GM18861 (cell line): Measurements from ENCODE around the gene PTPRG.

Source experiments
- ATAC-seq: cut with Tn5 transposase; IDR thresholded peaks from one replicate; pipeline ENCODE4 v1.9.1; 2021; ENCODE audit not compliant: unreplicated experiment

Gene PTPRG

DNA sequence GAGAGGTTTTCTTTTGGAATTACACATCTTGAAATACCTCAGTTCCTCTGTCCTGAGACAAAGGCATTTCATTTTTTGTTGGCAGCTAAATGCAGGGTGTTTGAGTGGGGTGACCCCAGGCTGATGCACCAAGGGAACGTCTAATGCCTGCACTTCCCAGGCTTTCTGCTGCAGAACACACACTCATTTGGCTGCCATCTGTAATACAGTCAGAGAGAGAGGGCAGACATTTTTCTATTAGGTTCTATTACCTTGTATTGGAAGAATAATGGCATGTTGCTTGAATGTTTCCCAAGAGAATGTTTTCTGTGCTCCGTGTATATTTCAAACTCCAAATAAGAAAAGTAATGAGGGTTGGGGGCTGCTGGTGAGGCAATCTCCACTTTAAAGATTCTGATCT is 87.1 kb downstream of the PTPRG start:
- ATAC-seq = no peak

DNA sequence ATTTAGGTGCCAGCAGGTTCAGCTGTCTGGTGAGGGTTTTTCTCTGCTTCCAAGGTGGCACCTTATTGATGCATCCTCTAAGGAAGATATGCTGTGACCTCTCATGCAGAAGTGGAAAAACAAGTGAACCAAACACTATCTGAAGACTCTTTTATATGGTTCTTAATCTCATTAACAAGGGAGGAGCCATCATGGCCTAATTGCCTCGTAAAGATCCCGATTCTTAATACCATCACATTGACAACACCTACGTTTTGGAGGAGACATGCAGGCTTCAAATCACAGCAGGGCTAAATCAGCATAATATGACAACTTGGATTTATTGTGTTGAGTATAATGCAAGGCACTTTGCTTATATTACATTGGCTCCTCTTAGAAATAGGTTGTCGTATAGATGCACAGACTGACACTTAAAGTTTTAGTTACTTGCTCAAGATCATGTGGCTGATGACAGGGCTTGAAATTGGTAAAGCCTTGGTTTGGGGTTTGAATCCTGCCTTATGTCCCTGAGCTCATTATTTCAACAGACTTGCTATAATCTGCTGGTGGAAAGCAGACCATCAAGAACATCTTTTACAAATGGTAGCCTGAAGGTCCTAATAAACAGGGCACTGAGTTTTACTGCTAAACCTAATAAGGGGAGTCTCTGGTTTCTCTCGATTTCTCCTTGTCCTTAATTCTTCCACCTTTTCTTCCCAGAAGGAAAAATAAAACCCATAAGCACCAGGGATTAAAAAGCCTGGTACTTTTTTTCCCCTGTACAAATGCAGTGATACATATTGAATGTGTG is 88.2 kb downstream of the PTPRG start:
- no peak for ATAC-seq

DNA sequence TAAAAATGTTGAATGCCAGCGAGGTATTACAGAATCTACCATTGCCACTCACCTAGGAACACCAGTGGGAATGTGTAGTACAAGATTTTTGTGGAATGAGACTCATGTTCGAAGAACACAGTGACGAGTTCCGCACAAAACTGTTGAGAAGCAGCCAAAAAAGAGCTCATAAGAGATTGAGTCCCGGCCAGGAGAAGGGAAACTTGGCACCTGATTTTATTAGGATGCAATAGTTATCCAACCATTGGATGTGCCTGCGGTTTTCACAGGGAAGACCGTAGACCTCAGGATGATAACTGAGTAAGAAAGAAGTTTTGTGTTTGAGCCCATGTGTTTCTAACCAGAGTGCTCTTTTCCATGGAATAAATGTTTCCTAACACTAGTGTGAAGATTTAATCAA is 88.9 kb downstream of the PTPRG start:
- ATAC-seq = no peak

DNA sequence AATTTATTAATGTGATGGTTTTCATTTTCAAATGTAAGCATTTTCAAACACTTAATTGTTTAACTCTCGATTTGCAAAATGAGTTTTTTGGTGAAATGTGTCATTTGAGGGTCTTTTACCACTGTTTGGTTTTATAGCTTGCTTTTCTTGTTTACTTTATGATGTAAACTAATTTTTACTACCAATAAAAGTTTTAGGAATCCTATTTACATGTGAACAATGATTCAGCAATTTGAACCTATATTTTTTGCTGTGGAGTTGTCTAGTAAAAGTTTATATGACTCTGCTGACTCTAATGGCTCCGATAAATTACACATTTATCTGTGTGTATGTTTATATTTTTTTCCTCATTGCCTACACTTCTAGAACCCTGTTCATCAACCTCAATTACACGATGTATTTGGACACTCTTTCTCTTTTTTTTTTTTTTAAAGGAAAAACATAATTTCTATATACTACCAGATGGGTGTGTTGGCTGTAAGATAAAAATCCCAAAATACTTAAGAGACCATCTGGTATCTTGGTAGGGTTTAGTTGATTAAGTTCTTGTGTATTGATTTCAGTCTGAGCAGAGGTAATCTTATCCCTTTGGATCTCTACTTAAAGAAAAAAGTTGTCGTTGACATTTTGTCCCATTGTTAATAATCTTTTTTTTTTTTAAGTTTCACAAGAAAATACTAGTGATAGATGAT is 89.5 kb downstream of the PTPRG start:
- no peak for ATAC-seq

DNA sequence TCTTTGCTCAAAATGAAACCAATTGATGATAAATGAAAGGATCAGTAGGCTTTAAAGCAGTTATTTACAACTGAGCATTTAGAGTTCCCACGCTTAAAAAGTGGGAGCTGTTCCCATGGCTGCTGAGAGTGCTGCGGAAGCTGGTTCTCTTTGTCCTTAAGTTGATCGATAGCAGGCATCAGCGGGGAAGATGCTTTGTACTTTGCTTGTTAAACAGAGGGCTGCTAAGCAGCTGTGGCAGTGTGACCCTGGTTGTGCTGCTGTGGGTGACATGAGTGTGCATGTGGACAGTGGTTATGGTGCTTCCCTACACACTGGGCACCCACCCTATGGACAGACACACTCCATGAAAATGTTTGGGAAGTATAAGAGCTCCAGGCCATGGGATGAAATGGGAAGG is 96.3 kb downstream of the PTPRG start:
- no peak for ATAC-seq

DNA sequence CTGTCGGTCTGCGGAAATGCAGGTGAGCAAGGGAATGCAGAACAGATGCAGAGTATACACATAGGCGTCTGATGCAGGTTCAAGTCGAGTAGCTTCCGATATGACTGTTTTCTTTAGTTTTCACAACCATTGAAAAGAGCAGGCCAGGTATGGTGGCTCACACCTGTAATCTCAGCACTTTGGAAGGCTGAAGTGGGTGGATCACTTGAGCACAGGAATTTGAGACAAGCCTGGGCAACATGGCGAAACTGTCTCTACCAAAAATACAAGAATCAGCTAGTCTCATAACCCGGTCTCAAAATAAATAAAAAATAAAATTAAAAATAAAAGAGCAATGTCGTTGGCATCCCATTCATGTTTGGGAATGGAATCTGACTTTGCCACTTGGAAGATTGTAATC is 101.5 kb downstream of the PTPRG start:
- no peak for ATAC-seq

DNA sequence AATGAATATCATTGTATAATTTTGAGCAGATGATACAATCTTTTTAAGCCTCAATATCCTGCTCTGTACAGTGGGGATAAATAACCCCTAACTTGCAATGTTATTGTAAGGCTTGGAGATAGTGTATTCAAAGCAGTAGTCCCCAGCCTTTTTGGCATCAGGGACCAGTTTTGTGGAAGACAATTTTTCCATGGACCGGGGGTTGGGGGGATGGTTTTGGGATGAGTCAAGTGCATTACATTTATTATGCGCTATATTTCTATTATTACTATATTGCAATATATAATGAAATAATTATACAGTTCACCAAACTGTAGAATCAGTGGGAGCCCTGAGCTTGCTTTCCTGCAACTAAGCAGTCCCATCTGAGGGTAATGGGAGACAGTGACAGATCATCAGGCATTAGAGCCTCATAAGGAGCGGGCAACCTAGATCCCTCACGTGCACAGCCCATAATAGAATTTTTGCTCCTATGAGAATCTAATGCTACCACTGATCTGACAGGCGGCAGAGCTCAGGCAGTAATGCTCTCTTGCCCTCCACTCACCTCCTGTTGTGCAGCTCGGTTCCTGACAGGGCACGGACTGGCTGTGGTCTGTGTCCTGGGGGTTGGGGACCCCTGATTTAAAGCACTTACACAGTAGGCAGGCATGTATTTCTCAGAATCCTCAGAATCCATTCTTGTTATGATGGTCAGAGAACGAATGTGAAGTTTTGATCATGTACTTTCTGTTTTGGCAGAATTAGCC is 102.2 kb downstream of the PTPRG start:
- ATAC-seq = no peak

DNA sequence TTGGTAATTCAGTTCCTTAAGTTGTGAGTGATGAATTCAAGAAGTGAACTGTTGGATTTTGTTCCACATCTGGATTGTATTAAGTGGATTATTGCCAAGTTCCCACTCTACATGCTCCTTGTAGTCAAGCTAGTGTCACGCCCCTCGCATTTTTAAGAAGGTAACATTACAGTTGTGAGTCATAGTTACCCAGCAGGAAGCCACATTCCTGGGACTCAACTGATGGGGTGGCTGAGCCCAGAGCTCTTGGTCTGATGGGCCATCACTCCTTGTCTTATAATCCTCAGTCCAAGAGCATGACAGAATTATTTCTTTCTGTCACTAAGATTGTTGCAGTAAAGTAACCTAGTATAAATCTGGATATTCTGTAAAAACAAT is 102.7 kb downstream of the PTPRG start:
- ATAC-seq = no peak

DNA sequence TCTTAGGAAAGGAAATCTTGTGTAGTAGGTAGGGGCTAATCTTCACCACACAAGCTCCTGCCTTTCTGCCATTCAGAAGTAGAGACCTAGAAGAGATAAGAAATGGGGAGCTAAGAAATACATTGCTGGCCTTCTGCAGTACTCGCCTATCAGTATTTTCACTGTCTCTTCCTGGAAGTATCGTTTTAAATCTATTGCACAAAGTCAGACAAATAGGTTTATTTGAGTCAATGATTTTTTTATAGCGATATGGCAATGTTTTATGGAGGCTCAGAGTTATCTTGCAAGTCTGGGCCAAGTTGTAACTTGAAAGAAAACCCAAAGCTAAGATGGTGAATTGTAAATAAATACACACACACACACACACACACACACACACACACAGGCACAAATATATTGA is 103.8 kb downstream of the PTPRG start:
- ATAC-seq = no peak

DNA sequence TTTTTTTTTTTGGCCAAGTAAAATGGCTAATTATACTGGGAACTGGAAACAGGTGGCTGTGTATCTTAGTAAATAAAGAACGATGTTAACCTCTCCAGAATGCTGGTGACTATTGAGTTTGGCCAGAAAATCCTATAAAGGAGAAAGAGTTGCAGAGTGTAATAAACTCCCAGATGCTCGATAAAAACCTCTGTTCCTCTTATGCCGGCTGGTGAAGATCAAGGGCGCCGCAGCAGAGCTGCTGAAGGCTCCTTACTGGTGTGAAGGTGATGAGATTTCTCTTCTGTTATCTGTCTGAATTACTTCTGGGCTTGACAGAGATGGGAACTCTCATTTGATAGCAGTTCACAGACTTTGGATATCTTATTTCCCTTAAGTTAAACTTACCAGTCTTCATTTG is 104.6 kb downstream of the PTPRG start:
- ATAC-seq = no peak

DNA sequence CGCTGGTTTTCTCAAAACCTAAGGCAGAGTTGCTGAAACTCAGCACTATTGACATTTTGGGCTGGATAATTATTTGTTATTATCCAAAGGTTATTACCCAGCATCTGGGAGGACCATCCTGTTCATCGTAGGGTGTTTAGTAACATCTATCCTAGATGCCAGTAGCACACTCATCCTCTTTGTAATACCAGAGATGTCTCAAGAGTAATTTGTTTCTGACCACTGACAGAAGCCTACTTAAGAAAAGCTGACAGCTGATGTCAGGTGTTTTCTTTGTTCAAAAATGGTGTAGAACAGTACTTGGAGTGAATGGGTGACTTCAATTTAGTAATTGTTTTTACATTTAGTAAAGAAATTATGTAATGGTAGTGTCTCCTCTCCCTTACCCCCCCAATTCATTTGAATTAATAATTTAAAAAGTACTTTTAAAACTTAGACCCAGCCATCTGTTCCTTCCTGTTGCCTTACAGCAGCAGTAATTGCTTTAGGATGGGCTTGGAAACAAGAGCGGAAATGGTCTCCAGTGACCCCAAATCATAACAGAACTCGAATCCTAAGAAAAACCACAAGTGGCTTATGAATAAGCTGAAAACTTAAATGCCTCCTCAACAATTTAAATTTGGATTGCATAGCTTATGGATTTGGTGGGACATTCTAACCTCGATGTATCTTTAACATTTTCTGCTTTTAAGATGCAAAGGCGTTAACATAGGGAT is 105.4 kb downstream of the PTPRG start:
- ATAC-seq = no peak

DNA sequence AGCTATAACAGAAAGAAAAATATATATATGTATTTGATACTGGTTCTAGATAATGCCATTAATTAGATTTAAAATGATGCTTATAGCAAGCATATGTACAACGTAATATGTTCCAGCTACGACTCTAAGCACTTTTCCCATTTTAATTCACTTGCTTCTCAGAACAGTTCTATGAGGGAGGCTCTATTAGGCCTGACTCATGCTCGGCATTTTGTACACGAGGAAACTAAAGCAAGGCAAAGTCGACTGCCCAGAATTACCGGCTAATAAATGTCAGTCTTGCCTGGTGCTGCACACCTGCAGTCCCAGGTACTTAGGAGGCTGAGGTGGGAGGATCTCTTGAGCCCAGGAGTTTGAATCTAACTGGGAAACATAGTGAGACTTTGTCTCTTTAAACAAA is 106.0 kb downstream of the PTPRG start:
- ATAC-seq = no peak

DNA sequence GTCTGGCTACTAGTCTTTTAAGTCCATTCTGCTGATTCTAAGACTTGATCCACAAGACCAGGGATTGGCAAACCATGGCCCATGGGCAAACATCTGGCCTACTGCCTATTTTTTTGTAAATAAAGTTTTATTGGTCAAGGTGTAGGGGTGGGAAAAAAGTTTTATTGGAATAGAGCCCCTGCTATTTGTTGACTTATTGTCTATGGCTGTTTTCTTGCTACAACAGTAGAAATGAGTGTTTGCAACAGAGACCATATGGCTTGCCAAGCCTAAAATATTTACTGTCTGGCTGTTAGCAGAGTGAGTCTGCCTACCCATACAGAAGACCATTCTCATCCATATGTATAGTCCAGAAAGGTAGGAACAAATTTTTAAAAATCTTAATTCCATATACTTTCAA is 106.4 kb downstream of the PTPRG start:
- ATAC-seq = no peak

DNA sequence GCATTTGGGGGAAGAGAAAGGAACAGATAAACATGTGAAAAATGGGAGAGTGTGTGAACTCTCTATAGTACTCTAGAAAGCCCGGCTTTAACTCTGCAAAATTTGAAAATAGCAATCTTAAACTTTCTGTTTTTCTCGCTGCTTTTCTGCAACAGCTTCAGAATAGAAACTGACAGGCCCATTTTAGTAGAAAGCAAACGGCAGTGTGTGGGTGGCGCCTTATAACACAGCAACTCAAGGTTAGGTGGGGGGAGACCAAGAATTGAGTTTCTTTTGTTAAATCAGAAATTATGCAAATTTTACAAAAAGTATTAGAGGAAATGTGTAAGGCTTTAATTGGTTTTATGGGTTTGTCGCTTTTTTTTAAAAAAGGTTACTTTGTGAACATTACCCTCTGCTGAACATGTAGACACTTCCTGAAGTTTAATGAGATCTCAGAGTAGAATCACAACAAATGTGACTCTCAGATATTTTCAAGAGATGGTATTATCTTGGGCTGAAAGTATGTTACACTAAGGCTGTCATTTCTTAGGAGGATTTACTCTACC is 107.0 kb downstream of the PTPRG start:
- no peak for ATAC-seq

DNA sequence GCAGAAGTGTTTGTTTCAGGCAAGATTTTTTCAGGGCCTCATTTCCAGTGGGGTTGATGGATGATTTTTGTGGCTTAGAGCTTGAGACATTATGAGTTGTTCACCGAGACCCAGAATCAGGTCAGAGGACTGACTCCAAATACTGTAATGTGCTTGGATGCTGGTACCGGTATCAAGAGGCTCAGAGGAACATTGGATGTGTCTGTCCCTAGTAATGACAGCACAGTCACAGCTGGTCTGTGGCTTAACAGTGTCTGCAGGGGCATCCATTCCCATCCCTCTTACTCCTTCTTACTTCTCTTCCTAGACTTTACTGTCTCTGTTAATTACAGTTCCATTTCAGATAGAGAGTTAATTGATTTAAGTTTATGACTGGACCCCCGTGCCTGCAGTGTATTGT is 107.8 kb downstream of the PTPRG start:
- ATAC-seq = no peak

DNA sequence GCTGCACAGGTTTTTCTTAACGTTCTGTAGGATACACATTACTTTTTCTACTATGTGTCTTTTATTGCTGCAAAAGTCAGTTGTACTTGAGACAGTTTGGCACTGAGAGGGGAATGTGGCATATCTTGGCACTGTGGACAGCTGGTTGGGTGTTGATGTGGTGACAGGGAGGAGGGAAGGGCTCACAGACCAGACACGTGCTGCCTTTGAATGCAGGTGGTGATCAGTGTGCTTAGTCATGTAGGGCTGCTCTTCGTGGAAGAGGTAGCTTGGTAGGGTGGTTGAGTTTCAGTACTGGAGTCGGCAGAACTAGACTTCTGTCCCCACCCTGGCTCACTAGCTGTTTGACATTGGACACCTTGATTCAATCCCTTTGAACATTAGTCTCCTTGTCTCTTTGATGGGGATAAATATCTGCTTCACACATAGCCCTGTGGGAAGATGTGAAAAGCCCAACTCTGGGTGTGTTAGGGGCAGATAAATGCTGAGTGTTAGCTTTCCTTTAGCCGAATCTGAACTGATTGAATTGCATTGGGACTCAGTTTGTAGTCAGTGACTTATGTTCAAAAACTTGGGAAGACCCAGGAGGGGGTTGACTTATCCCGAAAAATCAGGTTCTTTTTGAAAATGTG is 108.4 kb downstream of the PTPRG start:
- no peak for ATAC-seq

DNA sequence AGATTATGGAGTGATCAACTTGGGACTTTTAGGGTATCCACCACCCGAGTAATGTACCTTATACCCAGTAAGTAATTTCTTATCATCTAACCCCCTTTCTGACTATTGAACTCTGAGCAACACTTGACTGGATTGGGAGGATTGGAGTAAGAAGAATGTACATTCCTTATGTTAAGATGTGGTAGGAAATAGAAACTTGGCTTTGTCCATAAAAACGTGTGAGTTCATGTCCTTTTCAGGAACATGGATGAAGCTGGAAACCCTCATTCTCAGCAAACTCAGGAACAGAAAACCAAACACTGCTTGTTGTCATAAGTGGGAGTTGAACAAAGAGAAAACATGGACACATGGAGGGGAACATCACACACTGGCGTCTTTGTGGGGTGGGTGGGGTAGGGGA is 112.3 kb downstream of the PTPRG start:
- no peak for ATAC-seq

DNA sequence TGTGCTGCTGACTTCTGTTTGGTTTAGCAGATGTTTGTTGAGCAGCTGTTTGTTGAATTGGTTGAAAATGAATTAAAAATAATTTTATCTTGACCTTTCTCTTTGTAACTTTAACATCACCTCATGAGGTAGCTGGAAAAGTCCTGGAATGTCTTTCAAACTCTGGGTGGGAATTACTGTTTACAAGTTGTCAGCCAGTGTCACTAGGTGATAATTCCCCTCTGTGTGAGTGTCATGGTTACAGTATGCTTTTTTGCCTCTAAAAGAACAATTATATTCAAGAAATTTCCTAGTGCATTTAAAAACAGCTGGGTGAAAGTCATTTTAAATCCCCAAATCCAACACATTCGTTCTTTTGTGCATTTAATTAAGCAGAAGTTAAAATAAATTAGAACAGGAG is 113.2 kb downstream of the PTPRG start:
- ATAC-seq = no peak

DNA sequence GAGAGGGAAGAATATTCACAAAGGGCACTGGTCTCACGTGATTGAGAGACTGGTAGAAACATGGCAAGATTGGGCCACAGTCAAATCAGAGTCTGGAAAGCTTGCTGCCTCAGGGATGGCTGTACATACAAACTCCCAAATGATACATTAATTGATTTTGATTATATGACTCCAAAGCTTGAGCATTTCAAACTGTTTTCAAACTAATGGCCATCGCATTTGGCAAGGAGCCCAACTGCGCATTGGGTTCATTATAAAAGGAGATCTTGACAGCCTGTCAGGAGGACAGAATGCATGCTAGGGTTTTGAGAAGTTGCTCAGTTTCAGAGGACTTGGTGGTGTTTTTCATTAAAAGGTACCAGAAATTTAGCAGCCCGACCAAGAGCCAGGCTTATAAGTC is 117.7 kb downstream of the PTPRG start:
- ATAC-seq = no peak

DNA sequence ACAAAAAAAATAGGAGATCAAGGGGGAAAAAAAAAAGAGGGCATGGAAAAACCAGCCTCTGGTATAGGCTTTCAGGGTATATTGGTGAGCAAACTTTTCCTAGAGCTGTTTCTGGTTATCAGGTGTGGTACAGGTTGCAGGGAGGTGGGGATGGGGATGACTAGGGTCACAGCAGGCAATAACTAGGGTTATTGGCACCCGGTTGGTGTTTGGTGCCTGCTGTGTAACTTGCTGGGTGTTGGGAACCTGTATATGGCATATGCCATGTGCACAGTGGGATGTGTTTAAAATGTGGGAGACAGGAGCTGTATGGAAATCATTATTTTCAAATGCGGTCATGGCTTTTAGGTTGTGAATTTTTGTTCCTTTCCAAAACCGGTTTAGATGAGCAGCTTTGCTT is 119.2 kb downstream of the PTPRG start:
- ATAC-seq = no peak

DNA sequence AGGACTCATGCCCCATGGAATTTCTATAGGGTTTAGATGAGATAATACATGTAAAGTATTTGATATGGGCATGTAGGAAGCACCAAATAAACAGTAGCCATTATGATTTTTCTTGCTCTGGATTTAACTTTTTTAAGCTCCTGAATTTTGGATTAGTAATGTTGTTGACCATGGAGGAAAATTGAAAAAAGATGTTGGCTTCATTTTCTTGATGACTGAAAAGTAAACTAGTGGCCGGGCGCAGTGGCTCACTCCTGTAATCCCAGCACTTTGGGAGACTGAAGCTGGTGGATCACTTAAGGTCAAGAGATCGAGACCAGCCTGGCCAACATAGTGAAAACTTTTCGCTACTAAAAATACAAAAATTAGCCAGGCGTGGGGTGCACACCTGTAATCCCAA is 120.3 kb downstream of the PTPRG start:
- no peak for ATAC-seq
